ENCODE measurements around the gene CEP112.

DNA sequence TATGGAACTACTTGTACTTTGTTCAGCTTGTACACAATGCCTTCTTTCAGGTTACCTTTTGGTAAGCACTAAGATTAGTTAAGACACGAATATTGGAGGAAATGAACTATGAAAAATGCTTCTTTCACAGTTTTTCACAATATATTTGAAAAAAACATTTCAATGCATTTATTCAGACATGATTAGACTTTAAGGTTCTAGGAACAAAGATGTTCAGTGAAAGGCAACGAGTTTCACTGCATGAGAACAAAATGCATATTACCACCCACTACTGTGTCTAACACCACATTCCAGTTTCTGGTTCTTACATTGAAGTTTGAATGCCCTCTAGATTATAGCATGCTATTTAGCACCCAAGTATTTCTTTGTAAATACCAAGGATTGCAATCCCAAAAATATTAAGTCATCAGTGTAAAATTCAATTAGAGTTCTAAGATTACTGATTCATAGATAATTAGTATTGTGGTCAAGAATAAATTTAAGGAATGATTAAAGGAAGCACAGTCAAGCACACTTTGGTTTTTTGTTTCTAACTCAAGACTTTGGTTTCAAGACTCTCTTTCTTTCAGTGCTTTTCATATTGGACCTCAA lies 261.7 kb downstream of the CEP112 start:
- TF ChIP-seq CTCF (IDR thresholded peaks at IDR 0.05; ENCODE audit: insufficient read depth, low read depth, low read length) (no peak), EZH2 (IDR thresholded peaks at IDR 0.05; ENCODE audit: insufficient read depth, low read length) (no peak)

Data from astrocyte (in vitro differentiated cells and primary cell).